Smooth muscle cell (in vitro differentiated cells): ENCODE results near the gene SOX5. TPM values are rescaled to one million over a fixed set of nuclear protein-coding genes. Genes with fewer than 3 reads are reported as not detected.

Experiments
- DNase-seq: peaks from one replicate; lab custom pipeline; 2025; ENCODE audit not compliant: unreplicated experiment; lab: John Stamatoyannopoulos, UW
- H2AFZ ChIP-seq: fragments of 200-600 bp; sonication (generic); 2 replicates; pipeline ENCODE4 v1.6.0; 2016; ENCODE audit warnings: antibody characterized with exemption, low read depth, mild to moderate bottlenecking
- H3F3A ChIP-seq: fragments of 200-600 bp; sonication (generic); 2 replicates; pipeline ENCODE4 v1.6.0; 2017; ENCODE audit warnings: antibody characterized with exemption, low read depth
- H3K27ac ChIP-seq: fragments of 200-600 bp; sonication (generic); 2 replicates; pipeline ENCODE4 v1.5.1; 2016; ENCODE audit warnings: low read depth, mild to moderate bottlenecking
- H3K27me3 ChIP-seq: fragments of 200-600 bp; sonication (generic); 2 replicates; pipeline ENCODE4 v1.6.1; 2016; ENCODE audit warnings: low read depth, mild to moderate bottlenecking
- H3K36me3 ChIP-seq: fragments of 200-600 bp; sonication (generic); 2 replicates; pipeline ENCODE4 v1.5.1; 2016; ENCODE audit warnings: low read depth
- H3K4me1 ChIP-seq: fragments of 200-600 bp; sonication (generic); 2 replicates; pipeline ENCODE4 v1.5.1; 2016; ENCODE audit warnings: low read depth
- H3K4me2 ChIP-seq: fragments of 200-600 bp; sonication (generic); 2 replicates; pipeline ENCODE4 v1.6.0; 2016; ENCODE audit warnings: mild to moderate bottlenecking
- H3K4me3 ChIP-seq: fragments of 200-600 bp; sonication (generic); 2 replicates; pipeline ENCODE4 v1.5.1; 2016; ENCODE audit warnings: mild to moderate bottlenecking
- H3K79me2 ChIP-seq: fragments of 200-600 bp; sonication (generic); 2 replicates; pipeline ENCODE4 v1.6.0; 2016; ENCODE audit warnings: low read depth, mild to moderate bottlenecking
- H3K9ac ChIP-seq: fragments of 200-600 bp; sonication (generic); 2 replicates; pipeline ENCODE4 v1.6.0; 2016; ENCODE audit warnings: low read depth
- H3K9me3 ChIP-seq: fragments of 200-600 bp; sonication (generic); replicated peaks from 2 replicates; pipeline ENCODE4 v1.5.1; 2016; ENCODE audit warnings: low read depth
- H4K20me1 ChIP-seq: fragments of 200-600 bp; sonication (generic); 2 replicates; pipeline ENCODE4 v1.6.0; 2016; ENCODE audit warnings: low read depth
- CTCF ChIP-seq: fragments of 200-600 bp; sonication (generic); IDR thresholded peaks from 2 replicates; pipeline ENCODE4 v1.5.1; 2017; ENCODE audit warnings: borderline replicate concordance, mild to moderate bottlenecking, antibody characterized with exemption; ENCODE audit not compliant: insufficient read depth, poor library complexity, severe bottlenecking
- WGBS: methylation state at CpG from one replicate; pipeline ENCODE4 v1.1.7; 2016; ENCODE audit warnings: low lambda C conversion rate; 5-methylcytosine and 5-hydroxymethylcytosine counted together
- polyA plus RNA-seq: library from polyadenylated mRNA; unstranded; fragments of >200 nt; fragmentation: Nextera tagmentation; extraction: Ambion mirVana; gene quantifications from 2 replicates; pipeline ENCODE4 v1.2.1, GENCODE V29; 2016
- total RNA-seq: library from RNA; depleted of rRNA; stranded (reverse); fragments of >200 nt; gene quantifications from 2 replicates; pipeline ENCODE4 v1.2.3, GENCODE V29; 2014

The SOX5 gene
- total and polyA plus RNA-seq, 2 experiments from 2014 or later = 22.3 to 47.8 TPM

- DNase-seq = no peak
- no peaks in the 10 kb centered on the region for H3K9me3 ChIP-seq
- H3F3A ChIP-seq = no peaks in the 10 kb centered on the region
- H3K4me1 ChIP-seq = no peaks in the 10 kb centered on the region
- no peak for TF ChIP-seq CTCF
- H3K36me3 ChIP-seq = no peaks in the 10 kb centered on the region
- 93% methylated on average over 2 of the region's 2 CpGs for WGBS
- no peak overlapping the region for H3K27ac ChIP-seq
- no peak overlapping the region for H2AFZ ChIP-seq
- no peak overlapping the region for H3K4me3 ChIP-seq
- no peak overlapping the region for H3K9ac ChIP-seq
- H3K27me3 ChIP-seq = no peaks in the 10 kb centered on the region
- no peak overlapping the region for H3K4me2 ChIP-seq
- H4K20me1 ChIP-seq = peaks cover 5% of the 10 kb centered on the region
- H3K79me2 ChIP-seq = no peaks in the 10 kb centered on the region
Measured at GRCh38 chr12:23576372-23576771, 373.1 kb downstream of the SOX5 start.

- no peak overlapping the region for H3K27ac ChIP-seq
Measured at GRCh38 chr12:23569356-23569755, 380.1 kb downstream of the SOX5 start.

GRCh38 chr12:23566133-23566532 lies 383.3 kb downstream of the SOX5 start:
- Histone ChIP-seq H4K20me1 (no peaks in the 10 kb centered on the region), H3K79me2 (no peaks in the 10 kb centered on the region), H3K27ac (no peak overlapping the region), H3K9ac (no peak overlapping the region), H3K36me3 (no peaks in the 10 kb centered on the region), H3F3A (peaks cover 12% of the 10 kb centered on the region), H3K27me3 (no peaks in the 10 kb centered on the region), H3K4me3 (no peak overlapping the region), H3K4me2 (no peak overlapping the region), H3K4me1 (peaks cover 5% of the 10 kb centered on the region), H2AFZ (no peak overlapping the region), H3K9me3 (no peaks in the 10 kb centered on the region)
- no peak for TF ChIP-seq CTCF
- WGBS = 42% methylated on average over 2 of the region's 2 CpGs
- no peak for DNase-seq

More at GRCh38 chr12:23569356-23569755, 380.1 kb downstream of the SOX5 start:
- H4K20me1 ChIP-seq = peaks cover 2% of the 10 kb centered on the region
- H2AFZ ChIP-seq = no peak overlapping the region
- H3F3A ChIP-seq = peaks cover 4% of the 10 kb centered on the region
- no peak overlapping the region for H3K9ac ChIP-seq
- no peak for DNase-seq
- H3K4me1 ChIP-seq = no peaks in the 10 kb centered on the region
- H3K27me3 ChIP-seq = no peaks in the 10 kb centered on the region
- no peak for TF ChIP-seq CTCF
- H3K4me3 ChIP-seq = no peak overlapping the region
- H3K36me3 ChIP-seq = no peaks in the 10 kb centered on the region
- no peaks in the 10 kb centered on the region for H3K79me2 ChIP-seq
- WGBS = 65% methylated on average over 2 of the region's 2 CpGs
- H3K9me3 ChIP-seq = no peaks in the 10 kb centered on the region
- no peak overlapping the region for H3K4me2 ChIP-seq

GRCh38 chr12:23564451-23565152 lies 384.9 kb downstream of the SOX5 start:
- WGBS = 26% methylated on average over 8 of the region's 8 CpGs

More at GRCh38 chr12:23564451-23565152, 384.9 kb downstream of the SOX5 start:
- Histone ChIP-seq H3K4me2 (peak overlapping the region; percentile 17), H3K79me2 (no peaks in the 10 kb centered on the region), H3K36me3 (peaks cover 4% of the 10 kb centered on the region), H3K27ac (peak overlapping the region; percentile 46), H3F3A (peaks cover 12% of the 10 kb centered on the region), H2AFZ (no peak overlapping the region), H3K9me3 (no peaks in the 10 kb centered on the region), H3K4me3 (no peak overlapping the region), H3K27me3 (no peaks in the 10 kb centered on the region), H3K4me1 (peaks cover 8% of the 10 kb centered on the region), H4K20me1 (no peaks in the 10 kb centered on the region), H3K9ac (no peak overlapping the region)
- DNase-seq = no peak
- no peak for TF ChIP-seq CTCF
